Measurements from ENCODE around the gene SEZ6L2. TPM values are rescaled to one million over a fixed set of nuclear protein-coding genes. Genes with fewer than 3 reads are reported as not detected.

The SEZ6L2 gene
- total and polyA plus RNA-seq, 2 of the 13 experiments (the other 11 are each of a cell fraction or from before 2014, with no cell fraction given): 14.9 to 16.9 TPM

- TF ChIP-seq ZHX1 (CRISPR knock-in tag; IDR thresholded peaks at IDR 0.05; ENCODE audit: low read depth) (0 out of 2 replicates have a peak, but pooled peaks have one; percentile 27), MAX (IDR thresholded peaks at IDR 0.05) (0 out of 2 replicates have a peak, but pooled peaks have one; percentile 2)
These were observed 1.1 kb downstream of the SEZ6L2 start (continued) for GRCh38 chr16:29898135-29898803.

- Histone ChIP-seq H3K27me3 (ENCODE audit: control insufficient read depth in 1 of 2, insufficient read depth in 2 of 2, low read length in 2 of 2) (no peaks in the 10 kb centered on the region; a peak in 1 of 5 replicates), H3K36me3 (replicated peaks in 1 of 2; ENCODE audit: control insufficient read depth in 1 of 2, insufficient read depth in 2 of 2, low read length in 2 of 2) (no peaks in the 10 kb centered on the region), H2AFZ (ENCODE audit: low read length) (no peak overlapping the region), H3K9ac (ENCODE audit: insufficient read depth, low read depth, low read length) (no peak overlapping the region), H3K79me2 (ENCODE audit: insufficient read depth, low read length) (peaks cover 14% of the 10 kb centered on the region), H3K4me1 (ENCODE audit: insufficient read depth, low read length) (peaks cover 49% of the 10 kb centered on the region), H3K4me2 (ENCODE audit: low read depth, low read length) (0 out of 2 replicates have a peak overlapping the region, but pooled peaks have one; percentile 99), H4K20me1 (ENCODE audit: insufficient read depth, low read length) (peaks cover 5% of the 10 kb centered on the region; the same call in 1 of the 2 replicates), H3K27ac (ENCODE audit: extremely low read length, insufficient read depth, low read length) (no peak overlapping the region), H3K4me3 (replicated peaks in 1 of 3; ENCODE audit: insufficient read depth in 1 of 3, low read depth in 2 of 3, low read length in 3 of 3) (no peak overlapping the region), H3K9me3 (ENCODE audit: low read length) (no peaks in the 10 kb centered on the region)
- intact Hi-C loops (cut with micrococcal nuclease; ENCODE audit: unreplicated experiment): no loop called here
- in situ Hi-C loops (cut with HindIII; ENCODE audit: extremely low pct_ligation_motif_present, low pct_unique_long_range_greater_than_20kb): no loop called here
- ChIA-PET CTCF (ENCODE audit: low intra/inter-chr PET ratio, low total read pairs) (no interaction called here), POLR2A (no interaction called here)
- FAIRE-seq (peak; percentile 28), ATAC-seq (no peak), DNase-seq (ENCODE audit: low spot score) (no peak)
- WGBS (ENCODE audit: low lambda C conversion rate): 90% methylated on average over 4 of the region's 4 CpGs
- TF ChIP-seq SSRP1 (CRISPR knock-in tag; IDR thresholded peaks at IDR 0.05) (no peak), PLRG1 (conservative IDR thresholded peaks at IDR 0.05) (0 out of 2 replicates have a peak, but pooled peaks have one; percentile 50)
- BruUV-seq (replicated peaks): no TSS peak
These were observed 2.0 kb downstream of the SEZ6L2 start for GRCh38 chr16:29897333-29897732.

Data from HepG2 (cell line).